Memory B cell (primary cell): ENCODE results near the gene TTC28.
"Not testable (repeated sequence)": the region's sequence is repeated elsewhere in the genome, so short reads cannot be mapped to it uniquely, and the experiment has no call there.

ENCODE experiments used
- ATAC-seq: fragments of 150-1000 bp; cut with Tn5 transposase; 2 replicates; pipeline ENCODE4 v1.10.0; 2021; ENCODE audit warnings: low read depth, mild to moderate bottlenecking, moderate library complexity
- DNase-seq, 2 donors: peaks; one replicate each; pipeline ENCODE4 v3.0.0; 2022; ENCODE audit warnings: low spot score in 2 of 2
- H3K27ac Mint-ChIP-seq: one replicate; pipeline ENCODE4 v1.8.0; 2022; ENCODE audit warnings: mild to moderate bottlenecking, moderate library complexity, mixed read lengths
- H3K27me3 Mint-ChIP-seq: one replicate; pipeline ENCODE4 v1.8.0; 2022; ENCODE audit warnings: mixed read lengths
- H3K36me3 Mint-ChIP-seq: one replicate; pipeline ENCODE4 v1.8.0; 2022; ENCODE audit warnings: mild to moderate bottlenecking, mixed read lengths
- H3K4me1 Mint-ChIP-seq: one replicate; pipeline ENCODE4 v1.8.0; 2022; ENCODE audit warnings: mixed read lengths
- H3K4me3 Mint-ChIP-seq: one replicate; pipeline ENCODE4 v1.8.0; 2022; ENCODE audit warnings: mild to moderate bottlenecking, moderate library complexity, mixed read lengths
- H3K9me3 Mint-ChIP-seq: one replicate; pipeline ENCODE4 v1.8.0; 2022; ENCODE audit warnings: mixed read lengths

TTC28 gene

GRCh38 chr22:28074526-28074925, 605.1 kb downstream of the TTC28 start:
- Mint-ChIP-seq H3K4me1 (no peaks in the 10 kb centered on the region), H3K36me3 (no peaks in the 10 kb centered on the region), H3K27me3 (peaks cover 11% of the 10 kb centered on the region), H3K9me3 (no peaks in the 10 kb centered on the region), H3K27ac (no peak overlapping the region), H3K4me3 (no peak overlapping the region)
- no peak for DNase-seq
- ATAC-seq = no peak

- no peaks in the 10 kb centered on the region for H3K9me3 Mint-ChIP-seq
- no peaks in the 10 kb centered on the region for H3K36me3 Mint-ChIP-seq
- H3K4me1 Mint-ChIP-seq = no peaks in the 10 kb centered on the region
- H3K27me3 Mint-ChIP-seq = peaks cover 7% of the 10 kb centered on the region
- no peak for ATAC-seq
- DNase-seq = no peak
- H3K4me3 Mint-ChIP-seq = no peak overlapping the region
- no peak overlapping the region for H3K27ac Mint-ChIP-seq
These were observed 607.6 kb downstream of the TTC28 start for GRCh38 chr22:28072066-28072465.

GRCh38 chr22:28068826-28069225, 610.8 kb downstream of the TTC28 start:
- H3K4me1 Mint-ChIP-seq = no peaks in the 10 kb centered on the region
- no peak overlapping the region for H3K4me3 Mint-ChIP-seq
- DNase-seq = no peak
- H3K36me3 Mint-ChIP-seq = no peaks in the 10 kb centered on the region
- ATAC-seq = no peak
- H3K27ac Mint-ChIP-seq = no peak overlapping the region
- no peaks in the 10 kb centered on the region for H3K9me3 Mint-ChIP-seq
- peaks cover 16% of the 10 kb centered on the region for H3K27me3 Mint-ChIP-seq

GRCh38 chr22:28064920-28065319, 614.7 kb downstream of the TTC28 start:
- Mint-ChIP-seq H3K27me3 (peaks cover 19% of the 10 kb centered on the region), H3K9me3 (peaks cover 6% of the 10 kb centered on the region), H3K4me3 (no peak overlapping the region), H3K36me3 (no peaks in the 10 kb centered on the region), H3K4me1 (no peaks in the 10 kb centered on the region), H3K27ac (no peak overlapping the region)
- no peak for ATAC-seq
- DNase-seq = no peak

GRCh38 chr22:28063656-28064055, 616.0 kb downstream of the TTC28 start:
- Mint-ChIP-seq H3K36me3 (no peaks in the 10 kb centered on the region), H3K27ac (no peak overlapping the region), H3K4me3 (no peak overlapping the region), H3K9me3 (peaks cover 6% of the 10 kb centered on the region), H3K27me3 (peaks cover 17% of the 10 kb centered on the region), H3K4me1 (no peaks in the 10 kb centered on the region)
- no peak for DNase-seq
- no peak for ATAC-seq

- not testable (repeated sequence) for H3K9me3 Mint-ChIP-seq, H3K27ac Mint-ChIP-seq, H3K4me1 Mint-ChIP-seq, ATAC-seq, DNase-seq, H3K36me3 Mint-ChIP-seq, H3K4me3 Mint-ChIP-seq
- H3K27me3 Mint-ChIP-seq = peaks cover 15% of the 10 kb centered on the region
These were observed 619.0 kb downstream of the TTC28 start for GRCh38 chr22:28060594-28060993.

- no peak for ATAC-seq
- Mint-ChIP-seq H3K27me3 (peaks cover 6% of the 10 kb centered on the region), H3K4me1 (no peaks in the 10 kb centered on the region)
These were observed 621.6 kb downstream of the TTC28 start for GRCh38 chr22:28058036-28058435.

GRCh38 chr22:28054819-28055208, 624.8 kb downstream of the TTC28 start:
- DNase-seq (no peak), ATAC-seq (no peak)
- no peaks in the 10 kb centered on the region for H3K36me3 Mint-ChIP-seq
- no peak overlapping the region for H3K4me3 Mint-ChIP-seq
- no peaks in the 10 kb centered on the region for H3K4me1 Mint-ChIP-seq
- H3K27ac Mint-ChIP-seq = no peak overlapping the region
- H3K27me3 Mint-ChIP-seq = no peaks in the 10 kb centered on the region
- no peaks in the 10 kb centered on the region for H3K9me3 Mint-ChIP-seq

More at GRCh38 chr22:28058036-28058435, 621.6 kb downstream of the TTC28 start:
- Mint-ChIP-seq H3K36me3 (no peaks in the 10 kb centered on the region), H3K4me3 (no peak overlapping the region), H3K27ac (no peak overlapping the region), H3K9me3 (peaks cover 4% of the 10 kb centered on the region)
- DNase-seq = no peak

- no peaks in the 10 kb centered on the region for H3K9me3 Mint-ChIP-seq
- ATAC-seq = no peak
- no peak overlapping the region for H3K27ac Mint-ChIP-seq
- H3K4me3 Mint-ChIP-seq = no peak overlapping the region
- H3K27me3 Mint-ChIP-seq = peaks cover 3% of the 10 kb centered on the region
- no peak for DNase-seq
- no peaks in the 10 kb centered on the region for H3K36me3 Mint-ChIP-seq
- no peaks in the 10 kb centered on the region for H3K4me1 Mint-ChIP-seq
These were observed 625.5 kb downstream of the TTC28 start for GRCh38 chr22:28053896-28054818.

GRCh38 chr22:28052825-28053269, 626.8 kb downstream of the TTC28 start:
- H3K4me1 Mint-ChIP-seq = no peaks in the 10 kb centered on the region

GRCh38 chr22:28051787-28052356, 627.8 kb downstream of the TTC28 start:
- ATAC-seq = no peak
- no peak for DNase-seq
- Mint-ChIP-seq H3K36me3 (no peaks in the 10 kb centered on the region), H3K27ac (no peak overlapping the region), H3K4me3 (no peak overlapping the region), H3K27me3 (peaks cover 6% of the 10 kb centered on the region), H3K9me3 (no peaks in the 10 kb centered on the region), H3K4me1 (no peaks in the 10 kb centered on the region)

More at GRCh38 chr22:28052825-28053269, 626.8 kb downstream of the TTC28 start:
- H3K27me3 Mint-ChIP-seq = peaks cover 6% of the 10 kb centered on the region
- no peaks in the 10 kb centered on the region for H3K9me3 Mint-ChIP-seq
- H3K36me3 Mint-ChIP-seq = no peaks in the 10 kb centered on the region
- no peak for ATAC-seq
- DNase-seq = no peak
- H3K4me3 Mint-ChIP-seq = no peak overlapping the region
- H3K27ac Mint-ChIP-seq = no peak overlapping the region

GRCh38 chr22:28051091-28051786, 628.4 kb downstream of the TTC28 start:
- Mint-ChIP-seq H3K27ac (no peak overlapping the region), H3K27me3 (peaks cover 6% of the 10 kb centered on the region), H3K36me3 (no peaks in the 10 kb centered on the region), H3K9me3 (no peaks in the 10 kb centered on the region), H3K4me1 (no peaks in the 10 kb centered on the region), H3K4me3 (no peak overlapping the region)
- DNase-seq = no peak
- ATAC-seq = no peak

- Mint-ChIP-seq H3K36me3 (no peaks in the 10 kb centered on the region), H3K4me1 (peaks cover 4% of the 10 kb centered on the region), H3K27me3 (peaks cover 6% of the 10 kb centered on the region), H3K27ac (no peak overlapping the region), H3K9me3 (no peaks in the 10 kb centered on the region), H3K4me3 (no peak overlapping the region)
- no peak for ATAC-seq
- no peak for DNase-seq
These were observed 631.1 kb downstream of the TTC28 start for GRCh38 chr22:28048529-28048928.

- no peak for ATAC-seq
- Mint-ChIP-seq H3K9me3 (no peaks in the 10 kb centered on the region), H3K36me3 (no peaks in the 10 kb centered on the region), H3K27ac (no peak overlapping the region), H3K27me3 (peaks cover 6% of the 10 kb centered on the region), H3K4me3 (no peak overlapping the region), H3K4me1 (peaks cover 4% of the 10 kb centered on the region)
- no peak for DNase-seq
These were observed 631.9 kb downstream of the TTC28 start for GRCh38 chr22:28047740-28048139.
